Upper lobe of left lung (tissue), 6 donors: ENCODE results near the gene PTX4. TPM values are rescaled to one million over a fixed set of nuclear protein-coding genes. Genes with fewer than 3 reads are reported as not detected.
A peak's percentile ranks its signal among the peaks of the same experiment; 100 is the strongest.

Experiments used
- ATAC-seq, 2 donors: fragments of 200-7000 bp; cut with Tn5 transposase; one replicate each; pipeline ENCODE4 v1.9.1; 2022; ENCODE audit warnings: mild to moderate bottlenecking in 2 of 2, moderate library complexity in 2 of 2; ENCODE audit not compliant: low FRiP score in 2 of 2
- DNase-seq, 2 donors: peaks; one replicate each; pipeline ENCODE4 v3.0.0-alpha.2; 2019 to 2020
- H3K27ac ChIP-seq, 4 donors: fragments of 200-600 bp; sonication (generic); one replicate each; pipeline ENCODE4 v1.5.1; 2016 to 2019
- H3K27me3 ChIP-seq, 4 donors: fragments of 200-600 bp; sonication (generic); one replicate each; pipeline ENCODE4 v1.5.1; 2017 to 2019
- H3K36me3 ChIP-seq, 4 donors: fragments of 200-600 bp; sonication (generic); one replicate each; pipeline ENCODE4 v1.5.1; 2016 to 2019
- H3K4me1 ChIP-seq, 4 donors: fragments of 200-600 bp; sonication (generic); one replicate each; pipeline ENCODE4 v1.5.1; 2018 to 2019
- H3K4me3 ChIP-seq, 4 donors: fragments of 200-600 bp; sonication (generic); one replicate each; pipeline ENCODE4 v1.5.1; 2017 to 2019; ENCODE audit warnings: mild to moderate bottlenecking in 2 of 4, moderate library complexity in 1 of 4
- H3K9me3 ChIP-seq, 4 donors: fragments of 200-600 bp; sonication (generic); one replicate each; pipeline ENCODE4 v1.5.1; 2018 to 2019
- CTCF ChIP-seq, 6 experiments: fragments of 450-650 bp in 4 of 6; fragments of 200-600 bp in 2 of 6; sonication (generic) in 2 of 6; IDR thresholded peaks; one replicate each; pipeline ENCODE4 v1.5.1; 2016 to 2019; ENCODE audit warnings: antibody characterized with exemption in 6 of 6
- EP300 ChIP-seq, 4 donors: sonication (generic); formaldehyde crosslinking; IDR thresholded peaks; one replicate each; pipeline ENCODE4 v1.5.1; 2017; ENCODE audit warnings: antibody characterized with exemption in 4 of 4, control low read depth in 2 of 4
- POLR2A ChIP-seq, 4 donors: fragments of 450-650 bp; IDR thresholded peaks; one replicate each; pipeline ENCODE4 v1.5.1; 2016 to 2017; ENCODE audit warnings: antibody characterized with exemption in 4 of 4, mild to moderate bottlenecking in 2 of 4
- POLR2AphosphoS5 ChIP-seq, 2 donors: sonication (generic); formaldehyde crosslinking; IDR thresholded peaks; one replicate each; pipeline ENCODE4 v1.5.1; 2017; ENCODE audit warnings: antibody characterized with exemption in 2 of 2
- WGBS, 2 donors: methylation state at CpG; one replicate each; pipeline ENCODE4 v1.1.5; 2017 to 2018; 5-methylcytosine and 5-hydroxymethylcytosine counted together
- total RNA-seq, 6 donors: library from RNA; depleted of rRNA in 4 of 6; stranded (reverse); fragments of >200 nt in 4 of 6; gene quantifications; one replicate each; pipeline versions ENCODE4 v1.1.0 to v1.2.1, GENCODE V29; 2016 to 2021
- donor health status: DM: no; HTN: no; CAD: no; lungs with moderate emphysema.
- donor health status: DM: no; HTN: yes; CAD: no; lungs with severe emphysema.

PTX4 gene
- total RNA-seq, 6 donors from 2014 or later = 0.30 to 0.34 (median 0.34) TPM; not detected in 3

GRCh38 chr16:1494711-1495110, 6.0 kb upstream of the PTX4 start:
- Histone ChIP-seq H3K27ac (peak overlapping the region in 2 of 4 donors; percentile 90 to 91), H3K9me3 (no peaks in the 10 kb centered on the region), H3K36me3 (peaks cover 3 to 49% (median 29%) of the 10 kb centered on the region in 4 donors), H3K27me3 (no peaks in the 10 kb centered on the region), H3K4me3 (peak overlapping the region in 1 of 4 donors; percentile 84), H3K4me1 (peaks cover 17 to 25% (median 18%) of the 10 kb centered on the region in 4 donors)
- TF ChIP-seq EP300 (IDR thresholded peaks at IDR 0.05) = no peak
- TF ChIP-seq POLR2A (IDR thresholded peaks at IDR 0.05) = no peak
- TF ChIP-seq POLR2AphosphoS5 (IDR thresholded peaks at IDR 0.05) = peak in 1 of 2 donors; percentile 25
- no peak for TF ChIP-seq CTCF (IDR thresholded peaks at IDR 0.05)
- ATAC-seq (no peak), DNase-seq (no peak)
- WGBS, 2 donors = 73 to 78% methylated on average over 6 to 13 of the region's 13 CpGs

DNA sequence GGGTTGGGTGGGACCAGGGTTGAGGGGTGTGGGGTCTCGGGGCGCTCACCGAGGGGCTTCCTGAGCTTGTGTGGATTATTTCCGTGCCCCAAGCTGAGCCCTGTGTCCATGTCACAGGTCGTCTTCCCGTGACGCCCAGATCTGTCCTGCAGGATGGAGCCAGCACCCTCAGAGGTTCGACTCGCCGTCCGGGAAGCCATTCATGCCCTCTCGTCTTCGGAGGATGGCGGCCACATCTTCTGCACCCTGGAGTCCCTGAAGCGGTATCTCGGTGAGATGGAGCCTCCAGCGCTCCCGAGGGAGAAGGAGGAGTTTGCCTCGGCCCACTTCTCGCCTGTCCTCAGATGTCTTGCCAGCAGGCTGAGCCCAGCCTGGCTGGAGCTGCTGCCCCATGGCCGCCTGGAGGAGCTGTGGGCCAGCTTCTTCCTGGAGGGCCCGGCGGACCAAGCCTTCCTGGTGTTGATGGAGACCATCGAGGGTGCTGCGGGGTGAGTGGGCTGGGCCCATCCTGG, 5.4 kb upstream of the PTX4 start:
- DNase-seq = peak; percentile 44 to 74
- peak; percentile 5 to 13 for ATAC-seq

DNA sequence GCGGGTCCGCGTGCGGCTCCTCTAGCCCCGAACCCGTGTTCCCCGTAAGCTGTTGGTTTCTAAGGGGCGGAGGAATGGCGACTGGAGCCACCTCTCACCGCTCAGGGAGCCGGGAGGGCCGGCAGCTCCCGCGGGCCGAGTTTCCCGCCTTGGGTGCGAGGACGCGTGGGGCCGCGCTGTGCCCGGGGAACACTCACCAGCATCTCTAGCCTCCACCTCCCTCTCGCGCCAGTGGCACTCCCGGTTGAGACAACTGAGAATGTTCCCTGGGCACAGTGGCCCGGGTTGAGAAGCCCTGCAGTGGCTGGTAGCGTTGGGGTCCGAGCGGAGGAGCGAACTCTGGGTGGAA, 5.0 kb upstream of the PTX4 start:
- H3K9me3 ChIP-seq = no peaks in the 10 kb centered on the region
- H3K27ac ChIP-seq = peak overlapping the region; percentile 90 to 92 (median 90)
- no peak for TF ChIP-seq POLR2AphosphoS5 (IDR thresholded peaks at IDR 0.05)
- no peak for TF ChIP-seq POLR2A (IDR thresholded peaks at IDR 0.05)
- TF ChIP-seq CTCF (IDR thresholded peaks at IDR 0.05) = no peak
- no peak for TF ChIP-seq EP300 (IDR thresholded peaks at IDR 0.05)
- no peaks in the 10 kb centered on the region for H3K27me3 ChIP-seq
- ATAC-seq (peak in 1 of 2 donors; percentile 44), DNase-seq (no peak)
- 0 to 3% methylated on average over 7 to 10 of the region's 30 CpGs for WGBS, 2 donors
- peaks cover 0 to 41% (median 20%) of the 10 kb centered on the region in 4 donors for H3K36me3 ChIP-seq
- peak overlapping the region; percentile 51 to 93 (median 78) for H3K4me3 ChIP-seq
- peaks cover 17 to 25% (median 18%) of the 10 kb centered on the region in 4 donors for H3K4me1 ChIP-seq

More for the DNA sequence above, 5.4 kb upstream of the PTX4 start:
- Histone ChIP-seq H3K4me1 (peaks cover 17 to 25% (median 18%) of the 10 kb centered on the region in 4 donors), H3K9me3 (no peaks in the 10 kb centered on the region), H3K36me3 (peaks cover 3 to 44% (median 23%) of the 10 kb centered on the region in 4 donors), H3K27ac (peak overlapping the region; percentile 90 to 92 (median 90)), H3K27me3 (no peaks in the 10 kb centered on the region), H3K4me3 (peak overlapping the region; percentile 51 to 93 (median 78))
- TF ChIP-seq POLR2AphosphoS5 (IDR thresholded peaks at IDR 0.05) = no peak
- no peak for TF ChIP-seq POLR2A (IDR thresholded peaks at IDR 0.05)
- TF ChIP-seq CTCF (IDR thresholded peaks at IDR 0.05) = peak; percentile 43 to 72 (median 66)
- no peak for TF ChIP-seq EP300 (IDR thresholded peaks at IDR 0.05)
- WGBS, 2 donors = 10 to 27% methylated on average over 2 to 25 of the region's 25 CpGs

GRCh38 chr16:1492923-1493745, 4.4 kb upstream of the PTX4 start, which contains the start of gene TELO2:
TELO2 (plus strand) TSS chr16:1493360; CDS start chr16:1494282, 922 bp downstream.
- ATAC-seq = peak; percentile 91 to 97
- Histone ChIP-seq H3K36me3 (peaks cover 0 to 36% (median 18%) of the 10 kb centered on the region in 4 donors), H3K4me1 (peaks cover 17 to 25% (median 18%) of the 10 kb centered on the region in 4 donors), H3K4me3 (peak within 1 kb of the TSS; percentile 51 to 93 (median 78)), H3K27me3 (no peaks in the 10 kb centered on the region), H3K27ac (peak within 1 kb of the TSS; percentile 90 to 92 (median 90)), H3K9me3 (no peaks in the 10 kb centered on the region)
- TF ChIP-seq POLR2A (IDR thresholded peaks at IDR 0.05) (peak in 1 of 4 donors; percentile 47), CTCF (IDR thresholded peaks at IDR 0.05) (peak in 3 of 6 experiments; percentile 18 to 44 (median 29)), POLR2AphosphoS5 (IDR thresholded peaks at IDR 0.05) (peak in 1 of 2 donors; percentile 59), EP300 (IDR thresholded peaks at IDR 0.05) (no peak)
- 1 to 3% methylated on average over 8 to 37 of the region's 89 CpGs for WGBS, 2 donors
- peak; percentile 85 to 97 for DNase-seq
